Epithelial cell of alveolus of lung (primary cell): ENCODE measurements around the gene FSD1L. TPM values are rescaled to one million over a fixed set of nuclear protein-coding genes. Genes with fewer than 3 reads are reported as not detected.

Experiments
- total RNA-seq: library from RNA; depleted of rRNA; stranded (reverse); fragments of >200 nt; gene quantifications from 2 replicates; pipeline ENCODE4 v1.2.1, GENCODE V29; 2015

Gene FSD1L
- total RNA-seq: 1.3 and 1.6 TPM in 2 replicates

GRCh38 chr9:105447814-105448812, at the start of gene FSD1L:
FSD1L (plus strand) TSS chr9:105448034; CDS start chr9:105448221, 187 bp downstream.

GRCh38 chr9:105557804-105558610, 110.2 kb downstream of the FSD1L start, which contains the start of gene FKTN:
FKTN (plus strand) TSS chr9:105558131; CDS start chr9:105575033, 16,902 bp downstream.

Other genes starting within 250 kb of the FSD1L start
- 23.4 and 26.2 TPM in 2 replicates for gene SLC44A1, start 203.4 kb upstream of the FSD1L start, total RNA-seq
- 9.8 and 15.3 TPM in 2 replicates for gene FKTN, start 110.1 kb downstream of the FSD1L start, total RNA-seq
- not detected in 2 replicates for gene TAL2, start 214.4 kb downstream of the FSD1L start, total RNA-seq
- 4.7 and 7.9 TPM in 2 replicates for gene TMEM38B, start 246.5 kb downstream of the FSD1L start, total RNA-seq